SKM-1 treated with dmso at 0.1 percent for 144 hours (cell line): ENCODE results near the gene RPL36A.

Source experiments
- DNase-seq: peaks from one replicate; lab custom pipeline; 2025; ENCODE audit not compliant: unreplicated experiment; lab: John Stamatoyannopoulos, UW

The RPL36A gene

DNA sequence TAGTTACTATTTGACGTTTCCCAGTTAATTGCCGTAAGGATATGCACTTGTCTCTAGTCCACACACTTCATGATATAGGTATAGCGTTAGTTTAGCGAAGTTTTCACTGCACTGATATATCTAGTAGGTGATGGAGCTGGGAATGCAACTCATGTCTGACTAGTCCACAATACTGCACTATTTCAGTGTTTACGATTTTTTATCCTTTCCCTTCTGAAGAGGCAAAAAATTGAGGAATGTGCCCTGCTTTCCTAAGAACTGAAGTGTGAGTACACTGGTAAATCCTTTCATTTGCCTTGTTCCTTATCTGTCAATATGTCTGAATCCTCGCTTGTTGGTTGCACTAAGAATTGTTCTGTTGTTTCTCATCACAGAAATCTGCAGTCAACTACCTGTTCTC is 1.0 kb downstream of the RPL36A start:
- no peak for DNase-seq

DNA sequence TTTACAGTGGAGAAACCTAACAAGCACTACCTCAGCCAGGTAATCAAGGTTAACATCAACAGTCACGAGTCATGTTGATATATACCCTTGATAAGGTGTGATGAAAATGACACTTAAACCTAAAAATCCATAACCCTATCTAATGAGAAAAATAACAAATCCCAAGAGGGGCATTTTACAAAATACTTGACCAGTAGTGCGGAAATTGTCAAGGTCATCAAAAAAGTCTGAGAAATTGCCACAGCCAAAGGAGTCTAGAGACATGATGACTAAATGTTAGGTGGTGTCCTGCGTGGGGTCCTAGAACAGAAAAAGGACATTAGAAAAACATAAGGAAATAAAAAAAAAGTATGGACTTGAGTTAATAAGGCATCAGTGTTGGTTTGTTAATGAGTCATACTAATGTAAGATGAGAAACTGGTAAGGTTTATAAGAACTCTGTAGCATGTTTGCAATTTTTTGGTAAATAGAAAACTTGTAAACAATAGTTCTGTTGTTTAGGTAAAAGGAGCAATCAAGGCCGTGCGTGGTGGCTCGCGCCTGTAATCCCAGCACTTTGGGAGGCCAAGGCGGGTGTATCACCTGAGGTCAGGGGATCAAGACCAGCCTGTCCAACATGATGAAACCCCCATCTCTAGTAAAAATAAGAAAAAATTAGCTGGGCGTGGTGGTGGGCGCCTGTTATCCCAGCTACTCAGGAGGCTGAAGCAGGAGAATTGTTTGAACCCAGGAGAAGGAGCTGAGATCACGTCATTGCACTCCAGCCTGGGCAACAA is 2.9 kb downstream of the RPL36A start:
- DNase-seq = no peak

DNA sequence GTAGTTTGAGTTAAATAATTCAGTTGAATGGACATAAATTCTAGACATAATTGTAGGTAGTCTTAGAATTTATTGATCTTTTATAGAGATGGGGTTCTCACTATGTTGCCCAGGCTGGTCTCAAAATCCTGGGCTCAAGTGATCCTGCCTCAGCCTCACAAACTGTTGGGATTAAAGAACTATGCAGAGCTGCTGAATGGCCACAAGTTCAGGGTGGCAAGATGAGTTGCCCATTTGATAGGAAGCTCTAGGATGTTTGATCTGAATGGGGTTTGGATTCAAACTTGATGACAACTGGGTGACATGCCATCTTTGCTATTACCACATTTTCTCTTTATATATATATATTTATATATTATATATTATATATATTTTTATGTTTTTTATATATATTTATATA is 3.6 kb downstream of the RPL36A start:
- no peak for DNase-seq

DNA sequence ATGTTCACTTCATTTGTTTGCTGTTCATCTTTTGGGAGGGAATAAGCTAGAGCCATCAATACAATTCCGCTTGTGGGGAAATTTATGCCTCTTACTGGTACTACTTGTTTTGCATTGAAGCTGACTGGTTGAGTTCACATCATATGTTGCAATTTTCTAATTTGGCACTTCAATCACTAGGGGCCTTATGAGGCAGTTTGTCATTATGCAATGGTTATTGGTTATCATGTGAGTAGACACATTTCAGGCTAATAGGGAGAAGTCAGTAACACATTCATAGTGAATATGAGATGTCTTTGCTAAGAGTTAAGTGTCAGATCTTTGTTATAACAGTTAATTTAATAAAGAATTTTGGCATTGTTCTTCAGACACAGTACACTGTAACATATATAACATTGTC is 5.0 kb downstream of the RPL36A start:
- peak; percentile 51 for DNase-seq

DNA sequence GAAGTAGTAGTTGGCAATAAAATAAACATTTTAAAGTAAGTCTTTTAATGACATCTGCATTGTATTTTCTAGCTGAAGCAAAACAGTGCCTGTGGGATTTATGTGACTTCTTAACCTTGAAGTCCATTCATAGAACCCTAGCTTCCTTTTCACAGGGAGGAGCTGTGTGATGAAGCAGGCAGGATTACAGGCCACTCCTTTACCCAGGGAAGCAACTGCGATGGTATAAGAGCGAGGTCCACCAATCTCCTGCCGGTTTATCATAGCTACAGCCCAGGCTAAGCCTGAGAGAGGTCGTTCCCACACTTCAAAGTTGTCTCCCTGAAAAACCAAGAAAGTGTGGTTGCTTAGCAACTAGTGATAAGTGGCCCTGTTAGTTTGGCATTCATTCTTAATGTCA is 7.0 kb downstream of the RPL36A start:
- DNase-seq = no peak

DNA sequence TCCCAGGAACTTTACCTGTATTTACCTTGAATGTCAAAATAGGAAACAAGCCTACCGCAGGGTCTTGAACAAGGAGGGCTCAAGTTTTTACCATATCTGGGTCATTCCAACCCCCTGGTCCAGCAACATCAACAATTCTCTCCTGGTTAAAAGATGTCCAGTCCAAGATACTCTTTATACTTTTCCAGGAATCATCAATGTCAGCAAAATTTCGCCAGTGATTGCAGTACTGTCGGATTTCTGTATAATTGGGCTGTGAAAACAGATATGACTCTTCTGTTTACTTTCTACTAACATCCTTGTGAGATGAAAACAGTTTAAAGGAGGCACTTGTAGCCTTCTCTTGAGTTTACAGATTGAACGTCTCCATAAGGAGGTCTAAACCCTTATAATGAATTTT is 7.9 kb downstream of the RPL36A start:
- no peak for DNase-seq

DNA sequence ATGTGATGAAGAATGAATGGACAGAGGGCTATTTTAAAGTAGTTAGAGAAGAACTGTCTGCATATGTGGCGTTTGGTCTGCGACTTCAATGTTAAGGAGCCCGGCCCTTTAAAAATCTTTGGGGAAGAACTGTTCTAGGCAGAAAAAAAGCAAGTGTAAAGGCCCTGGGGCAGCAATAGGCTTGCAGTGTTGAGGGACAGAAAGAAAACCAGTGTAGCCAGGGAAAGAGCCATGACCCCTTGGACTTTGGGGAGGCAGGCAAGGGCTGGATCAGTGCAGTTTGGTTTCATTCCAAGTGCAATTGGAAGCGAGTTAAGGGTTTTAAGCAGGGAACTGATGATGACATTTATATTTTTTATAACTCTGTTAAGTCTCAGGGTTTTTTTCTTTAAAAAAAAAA is 9.0 kb downstream of the RPL36A start:
- DNase-seq = no peak

DNA sequence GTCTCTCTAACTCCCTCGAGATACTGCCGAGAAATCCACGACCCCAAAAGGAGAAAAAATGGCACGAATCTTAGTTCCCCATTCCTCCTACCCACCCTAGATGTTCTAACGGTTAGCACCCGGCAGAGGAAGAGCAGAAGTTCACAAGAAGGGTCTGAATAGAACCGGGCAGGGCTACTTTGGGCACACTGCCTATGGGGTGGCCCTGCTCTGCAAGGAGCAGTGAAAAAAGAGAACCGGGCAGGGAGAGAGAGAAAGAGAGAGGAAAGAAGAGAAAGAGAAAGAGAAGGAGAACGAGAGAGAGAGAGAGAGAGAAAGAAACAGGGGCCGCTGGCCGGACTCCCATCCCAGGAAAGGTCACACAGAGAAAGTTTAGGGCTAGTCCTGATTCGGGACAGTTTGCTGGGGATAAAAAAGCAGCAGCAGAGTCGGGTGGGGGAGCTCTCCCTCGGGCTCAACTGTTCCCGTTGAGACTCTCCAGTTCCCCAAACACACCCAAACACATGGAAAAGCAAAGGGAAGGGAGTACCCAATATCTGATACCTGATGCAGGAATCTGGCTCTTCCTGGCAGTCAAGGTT is 16.4 kb downstream of the RPL36A start:
- peak; percentile 3 for DNase-seq

DNA sequence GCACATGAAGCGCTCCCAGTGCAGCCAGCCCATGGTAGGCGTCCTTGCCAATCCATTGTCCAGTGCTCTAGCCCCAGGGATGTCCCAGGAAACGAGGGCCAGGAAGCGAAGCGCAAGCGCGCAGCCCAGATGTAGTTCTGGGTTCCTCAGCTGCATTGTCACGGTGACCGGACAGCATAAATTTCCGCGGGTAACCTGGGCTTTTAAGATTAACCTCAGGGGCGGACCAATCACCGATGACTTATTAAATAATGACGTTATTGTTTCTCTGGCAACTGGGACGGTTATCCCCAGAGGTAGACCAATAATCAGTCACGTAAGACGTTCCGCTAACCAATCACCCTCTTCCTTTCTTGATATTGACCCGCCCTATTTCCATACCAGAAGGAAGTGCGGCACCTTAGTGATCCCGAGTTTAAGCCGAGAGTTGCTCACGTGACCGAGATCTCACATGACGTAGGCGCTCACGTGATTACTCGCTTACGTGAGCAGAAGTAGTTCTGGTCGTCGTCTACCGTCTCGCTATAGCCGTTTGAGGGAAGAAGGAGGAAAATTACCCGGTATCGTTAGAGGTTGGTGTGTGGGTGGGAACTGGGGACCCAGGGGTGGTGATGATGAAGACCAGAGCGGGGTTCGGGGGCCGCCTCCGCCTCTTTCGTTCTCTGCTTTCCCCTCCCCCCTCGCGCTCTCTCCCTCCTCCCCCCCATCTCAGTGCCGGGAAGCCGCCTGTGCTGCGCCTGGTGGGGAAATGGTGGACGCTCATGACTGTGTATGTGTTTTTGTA is 17.1 kb downstream of the RPL36A start, which contains the start of the genes GLA and HNRNPH2:
TSS of gene GLA (minus strand) at position 178 of the 784 bp plus-strand sequence. CDS start at position 156, 22 bp downstream.
TSS of gene HNRNPH2 (plus strand) at position 475 of the 784 bp plus-strand sequence. CDS start 3,767 bp downstream, outside the sequence.
- peak; percentile 94 for DNase-seq

DNA sequence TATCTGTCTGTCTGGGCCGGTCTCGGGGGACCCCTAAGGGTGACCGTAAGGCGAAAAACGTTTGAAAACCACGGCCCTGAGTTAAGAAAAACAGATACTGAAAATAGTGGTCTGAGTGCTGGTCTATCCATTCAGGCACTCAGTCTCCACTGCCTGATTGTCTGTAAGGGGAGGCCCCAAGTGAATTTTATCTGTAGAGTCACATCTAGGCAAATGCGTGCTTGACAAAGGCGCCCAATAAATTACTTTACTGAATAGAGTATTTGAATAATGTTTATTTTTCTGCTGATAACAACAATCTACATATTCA is 17.7 kb downstream of the RPL36A start:
- DNase-seq = no peak

DNA sequence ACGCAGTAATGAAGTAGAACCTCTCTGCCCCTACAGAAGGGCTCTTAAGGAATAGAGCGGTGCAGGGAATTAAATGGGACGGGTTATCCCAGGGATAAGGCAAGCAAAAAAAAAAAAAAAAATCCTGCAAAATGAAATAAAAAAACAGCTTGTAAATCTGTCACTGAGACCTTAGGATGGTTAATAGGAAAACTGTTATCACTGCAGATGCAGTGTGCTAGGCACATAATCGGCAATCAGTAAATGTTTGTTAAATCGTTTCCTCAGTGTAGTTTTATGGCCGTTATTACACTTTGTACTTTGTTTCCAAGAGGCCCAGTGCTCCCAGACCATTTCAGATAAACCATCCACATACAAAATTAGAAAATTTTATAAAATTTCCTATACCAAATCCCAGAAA is 18.2 kb downstream of the RPL36A start:
- DNase-seq = no peak

DNA sequence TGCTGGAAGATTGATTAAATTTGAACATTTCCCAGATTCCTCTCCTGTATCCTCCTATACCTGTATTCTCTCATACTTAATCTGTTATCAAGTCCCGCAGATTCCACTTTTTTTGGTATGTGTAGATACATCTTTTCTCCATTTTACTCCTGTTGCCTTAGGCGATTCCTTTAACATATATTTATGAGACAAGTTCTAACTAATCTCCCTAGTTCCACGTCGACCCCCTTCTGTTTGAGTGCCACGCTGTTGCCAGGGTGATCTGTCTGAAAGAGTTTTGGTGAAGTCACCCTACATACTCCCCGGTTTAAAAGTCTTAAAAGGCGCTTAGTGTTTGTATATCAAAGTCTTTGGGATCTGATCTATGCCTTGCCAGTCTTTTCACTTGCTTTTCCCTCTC is 19.6 kb downstream of the RPL36A start:
- DNase-seq = no peak

DNA sequence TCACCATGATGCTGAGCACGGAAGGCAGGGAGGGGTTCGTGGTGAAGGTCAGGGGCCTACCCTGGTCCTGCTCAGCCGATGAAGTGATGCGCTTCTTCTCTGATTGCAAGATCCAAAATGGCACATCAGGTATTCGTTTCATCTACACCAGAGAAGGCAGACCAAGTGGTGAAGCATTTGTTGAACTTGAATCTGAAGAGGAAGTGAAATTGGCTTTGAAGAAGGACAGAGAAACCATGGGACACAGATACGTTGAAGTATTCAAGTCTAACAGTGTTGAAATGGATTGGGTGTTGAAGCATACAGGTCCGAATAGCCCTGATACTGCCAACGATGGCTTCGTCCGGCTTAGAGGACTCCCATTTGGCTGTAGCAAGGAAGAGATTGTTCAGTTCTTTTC is 21.2 kb downstream of the RPL36A start:
- no peak for DNase-seq

DNA sequence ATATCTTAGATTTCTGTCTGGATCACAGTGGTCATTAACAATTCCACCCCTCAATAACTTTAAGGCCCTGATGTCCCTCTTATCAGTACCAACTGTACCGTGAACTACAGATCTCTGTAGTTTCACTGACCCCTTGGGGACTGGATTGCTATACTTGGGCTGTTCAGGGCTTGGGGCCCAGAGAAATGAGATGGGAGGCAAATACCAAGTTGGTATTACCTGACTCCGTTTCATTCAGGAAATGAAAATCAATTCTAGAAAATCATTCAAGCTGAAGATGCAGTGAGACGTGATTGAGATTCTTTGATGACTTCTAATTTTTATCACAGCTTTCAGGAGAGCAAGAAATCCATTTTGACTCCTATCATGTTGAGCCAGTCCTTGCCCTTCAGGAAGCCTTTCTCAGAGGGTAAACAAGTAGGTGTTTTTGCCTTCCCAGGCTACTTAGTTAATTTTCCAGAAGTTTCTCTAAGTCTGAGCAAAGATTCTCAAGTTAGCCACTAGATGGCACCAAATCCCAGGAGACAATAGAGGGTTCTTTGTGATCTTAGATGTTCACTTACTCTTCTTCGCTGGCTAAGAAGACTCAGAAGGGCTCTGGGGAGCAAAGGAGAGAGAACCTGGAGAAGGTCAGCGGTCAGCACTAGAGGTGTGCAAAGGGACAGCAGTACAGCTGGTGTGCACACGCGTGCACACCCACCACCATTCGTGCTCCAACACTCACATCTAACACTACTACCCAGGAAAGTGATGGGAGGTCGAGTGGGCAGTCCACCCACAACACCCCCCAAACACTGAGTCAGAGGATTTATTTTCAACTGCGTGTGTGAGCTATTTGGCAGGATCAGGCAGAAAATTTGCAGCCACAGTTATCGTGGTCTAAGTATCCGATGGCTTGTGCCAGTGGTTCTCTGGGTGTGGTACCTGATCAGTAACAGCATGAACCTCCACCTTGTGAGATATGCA is 24.7 kb downstream of the RPL36A start:
- peak; percentile 22 for DNase-seq

DNA sequence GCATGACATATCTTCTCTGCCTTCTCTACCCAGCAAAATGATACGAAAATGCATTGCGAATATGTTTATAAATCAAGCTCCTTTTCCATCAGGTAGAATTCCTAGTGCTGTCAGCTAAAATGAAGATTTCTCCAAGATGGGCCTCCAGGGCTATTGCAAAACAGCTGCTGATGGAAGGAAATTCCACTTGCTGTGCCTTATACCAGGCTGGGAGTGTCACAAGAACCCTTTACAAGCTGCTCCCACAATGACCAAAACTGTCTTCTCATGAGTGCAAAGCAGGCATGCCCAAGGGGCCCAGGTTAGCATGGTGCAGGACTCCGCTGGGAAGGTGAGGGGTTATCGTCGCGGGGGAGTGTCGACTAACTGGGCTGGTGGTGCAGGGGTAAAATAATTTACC is 25.9 kb downstream of the RPL36A start:
- DNase-seq = no peak

DNA sequence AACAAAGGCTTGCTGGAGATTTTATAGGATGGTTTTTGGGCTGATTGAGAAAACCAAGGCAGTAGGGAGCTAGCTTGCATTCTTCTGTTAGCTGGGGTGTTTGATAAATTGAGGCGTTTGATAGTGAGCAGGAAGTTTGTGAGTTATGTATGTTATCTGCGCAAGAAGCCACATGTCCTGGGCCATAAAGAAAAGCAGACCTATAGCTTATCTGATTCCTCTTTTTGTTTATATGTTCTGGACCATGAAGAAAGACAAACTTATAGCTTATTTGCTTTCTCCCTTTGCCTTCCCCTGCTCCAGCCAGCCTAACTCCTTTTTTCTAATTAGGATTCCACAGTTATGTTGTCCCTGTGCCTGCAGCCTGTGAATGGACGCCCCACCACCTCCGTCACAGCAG is 26.4 kb downstream of the RPL36A start:
- DNase-seq = no peak

DNA sequence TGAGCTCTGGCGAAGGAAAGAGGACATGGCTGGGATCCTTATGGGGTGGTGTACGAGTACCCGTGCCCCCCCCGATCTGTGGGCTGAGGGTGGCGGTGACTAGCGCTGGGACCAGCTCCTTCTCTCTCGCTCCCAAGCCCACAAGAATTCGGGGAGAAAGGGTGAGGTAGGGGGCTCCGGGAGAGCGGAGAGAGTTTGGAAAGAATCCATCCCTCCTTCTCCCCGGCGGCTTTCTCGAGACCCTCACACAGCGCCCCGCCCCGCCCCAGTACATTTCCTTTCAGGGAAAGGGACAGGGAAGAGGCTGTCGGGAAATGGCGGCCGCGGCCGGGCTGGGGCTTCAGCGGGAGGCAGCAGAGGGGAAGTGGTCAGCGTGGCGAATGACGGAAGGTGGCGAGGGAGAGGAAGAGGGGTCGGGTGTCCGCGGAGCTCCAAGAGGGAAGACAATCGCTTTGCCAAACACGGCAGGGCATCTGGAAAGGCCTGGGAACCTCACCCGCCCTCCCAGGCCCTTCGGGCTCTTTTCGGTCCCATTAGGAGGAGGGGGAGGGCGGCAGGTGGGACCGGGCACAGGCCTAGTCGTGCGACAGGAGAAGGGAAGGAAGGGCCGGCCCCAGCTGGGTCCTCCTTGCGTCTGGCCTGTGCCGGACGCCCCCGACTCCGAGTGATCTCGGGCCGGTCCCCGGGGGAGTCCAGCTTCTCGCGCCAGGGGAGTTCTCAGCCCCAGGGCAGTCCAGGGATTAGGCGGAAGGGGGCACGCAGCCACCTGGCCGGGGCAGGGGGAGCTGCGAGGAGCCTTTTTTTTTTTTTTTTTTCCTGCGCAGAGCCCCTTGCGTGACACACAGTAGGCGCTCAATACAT is 27.4 kb downstream of the RPL36A start:
- DNase-seq = no peak

DNA sequence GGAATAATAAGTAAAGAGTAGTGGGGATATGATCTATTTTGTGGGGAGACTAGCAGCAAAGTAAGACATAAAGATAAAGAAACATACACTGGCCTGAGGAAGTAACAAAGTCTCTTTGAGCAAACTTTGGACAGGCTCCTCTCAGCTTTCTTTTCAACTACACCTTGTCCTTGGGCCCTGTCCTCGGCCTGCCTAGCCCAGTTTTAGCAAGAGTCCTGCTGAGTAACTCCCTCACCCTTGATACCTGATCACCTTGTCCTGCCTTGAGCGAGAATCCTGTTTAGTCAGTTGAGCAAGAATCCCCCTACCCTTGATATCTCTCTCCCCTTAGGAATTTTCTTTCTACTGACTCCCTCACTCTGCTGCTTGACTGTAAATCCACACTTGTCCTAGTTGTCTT is 28.7 kb downstream of the RPL36A start:
- no peak for DNase-seq

DNA sequence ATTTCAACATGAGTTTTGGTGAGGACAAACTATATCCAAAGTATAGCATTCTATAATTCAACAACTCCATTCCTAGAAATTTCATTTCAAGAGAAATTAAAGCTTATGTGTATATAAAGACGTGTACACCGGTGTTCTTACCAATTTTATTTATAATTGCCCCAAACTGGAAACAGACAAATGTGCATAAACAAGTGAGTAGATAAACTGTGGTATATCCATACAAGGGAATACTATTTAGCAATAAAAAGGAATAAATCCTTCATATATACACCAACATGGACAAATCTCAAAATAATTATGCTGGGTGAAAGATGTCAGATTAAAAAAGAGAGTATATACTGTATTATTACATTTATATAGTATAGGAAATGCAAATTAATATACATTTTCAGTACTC is 37.1 kb downstream of the RPL36A start:
- no peak for DNase-seq

DNA sequence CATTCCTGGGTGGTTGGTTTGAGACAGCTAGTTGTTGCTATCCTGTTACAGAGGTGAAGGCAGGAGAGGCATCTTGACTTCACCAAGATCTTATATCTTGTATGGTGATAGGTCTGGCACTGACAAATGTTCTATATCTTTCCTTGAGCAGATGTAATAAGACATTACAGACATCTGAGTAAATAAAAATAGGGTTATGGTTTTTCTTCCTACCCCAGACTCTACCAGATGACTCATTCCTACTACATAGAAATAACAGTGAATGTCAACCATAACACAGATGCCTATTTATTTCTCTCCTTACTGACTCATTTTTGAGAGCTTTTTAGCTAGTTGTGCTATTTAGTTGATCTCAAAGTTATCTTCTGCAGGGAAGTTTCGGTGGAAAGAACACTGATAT is 39.1 kb downstream of the RPL36A start:
- DNase-seq = no peak
